GM12875 (cell line): ENCODE measurements around the gene CLSTN1.

Experiments
- H3K4me3 ChIP-seq: one replicate; pipeline ENCODE4 v1.5.1; 2011; ENCODE audit warnings: low read depth, low read length, control low read depth
- TF ChIP-seq, protein P1 (sequence below): IDR thresholded peaks from 2 replicates; pipeline ENCODE4 v1.5.1; 2011; ENCODE audit warnings: low read depth, mild to moderate bottlenecking, control low read depth, inconsistent platforms, low read length, moderate library complexity, borderline replicate concordance; ENCODE audit not compliant: insufficient read depth

Gene CLSTN1

GRCh38 chr1:9680091-9680490, 143.7 kb downstream of the CLSTN1 start:
- no peak overlapping the region for H3K4me3 ChIP-seq
- TF ChIP-seq, protein P1, sequence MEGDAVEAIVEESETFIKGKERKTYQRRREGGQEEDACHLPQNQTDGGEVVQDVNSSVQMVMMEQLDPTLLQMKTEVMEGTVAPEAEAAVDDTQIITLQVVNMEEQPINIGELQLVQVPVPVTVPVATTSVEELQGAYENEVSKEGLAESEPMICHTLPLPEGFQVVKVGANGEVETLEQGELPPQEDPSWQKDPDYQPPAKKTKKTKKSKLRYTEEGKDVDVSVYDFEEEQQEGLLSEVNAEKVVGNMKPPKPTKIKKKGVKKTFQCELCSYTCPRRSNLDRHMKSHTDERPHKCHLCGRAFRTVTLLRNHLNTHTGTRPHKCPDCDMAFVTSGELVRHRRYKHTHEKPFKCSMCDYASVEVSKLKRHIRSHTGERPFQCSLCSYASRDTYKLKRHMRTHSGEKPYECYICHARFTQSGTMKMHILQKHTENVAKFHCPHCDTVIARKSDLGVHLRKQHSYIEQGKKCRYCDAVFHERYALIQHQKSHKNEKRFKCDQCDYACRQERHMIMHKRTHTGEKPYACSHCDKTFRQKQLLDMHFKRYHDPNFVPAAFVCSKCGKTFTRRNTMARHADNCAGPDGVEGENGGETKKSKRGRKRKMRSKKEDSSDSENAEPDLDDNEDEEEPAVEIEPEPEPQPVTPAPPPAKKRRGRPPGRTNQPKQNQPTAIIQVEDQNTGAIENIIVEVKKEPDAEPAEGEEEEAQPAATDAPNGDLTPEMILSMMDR: no peak
